IMR-90 (cell line): ENCODE measurements around the gene CCL28. TPM values are rescaled to one million over a fixed set of nuclear protein-coding genes. Genes with fewer than 3 reads are reported as not detected.
"Not testable (repeated sequence)": the region's sequence is repeated elsewhere in the genome, so short reads cannot be mapped to it uniquely, and the experiment has no call there.

Source experiments
- ATAC-seq: fragments of 200-7000 bp; cut with Tn5 transposase; 2 replicates; pipeline ENCODE4 v1.9.1; 2020; ENCODE audit warnings: low read depth, mild to moderate bottlenecking, moderate library complexity
- BruUV-seq: library from RNA; stranded (reverse); fragments of 400-500 nt; replicated peaks from 2 replicates; lab custom pipeline; 2021; lab: Mats Ljungman, UMichigan
- CTCF ChIA-PET: fragments of 300-600 bp; formaldehyde crosslinking; extraction: SDS; loops from one replicate; lab custom pipeline; 2021; ENCODE audit warnings: antibody characterized with exemption; lab: Yijun Ruan, JAX
- POLR2A ChIA-PET: fragments of 300-600 bp; sonication (Branson Sonifier 250); formaldehyde crosslinking; loops from one replicate; lab custom pipeline; 2022; ENCODE audit warnings: antibody characterized with exemption; ENCODE audit not compliant: unreplicated experiment; lab: Charles Lee
- DNase-seq: peaks from one replicate; pipeline ENCODE4 v3.0.0; 2013
- H2AFZ ChIP-seq: replicated peaks from 2 replicates; pipeline ENCODE3; 2013; ENCODE audit warnings: low read length, mild to moderate bottlenecking; ENCODE audit not compliant: poor library complexity
- H2AK5ac ChIP-seq: 2 replicates; pipeline ENCODE4 v1.6.1; 2013; ENCODE audit warnings: low read depth, low read length, inconsistent platforms
- H2AK9ac ChIP-seq: replicated peaks from 2 replicates; pipeline ENCODE3; 2013; ENCODE audit warnings: mild to moderate bottlenecking, low read depth, low read length, moderate library complexity; ENCODE audit not compliant: poor library complexity
- H2BK120ac ChIP-seq: 2 replicates; pipeline ENCODE4 v1.6.1; 2013; ENCODE audit warnings: low read depth, low read length, inconsistent platforms
- H2BK15ac ChIP-seq: 3 replicates; pipeline ENCODE4 v1.6.1; 2013; ENCODE audit warnings: low read depth, low read length, inconsistent platforms
- H2BK20ac ChIP-seq: 2 replicates; pipeline ENCODE4 v1.6.1; 2013; ENCODE audit warnings: low read depth, mild to moderate bottlenecking, inconsistent platforms, low read length, moderate library complexity
- H2BK5ac ChIP-seq: 2 replicates; pipeline ENCODE4 v1.6.1; 2013; ENCODE audit warnings: mild to moderate bottlenecking, low read depth, low read length, inconsistent platforms; ENCODE audit not compliant: poor library complexity, severe bottlenecking
- H3K14ac ChIP-seq: replicated peaks from 2 replicates; pipeline ENCODE4 v1.6.1; 2013; ENCODE audit warnings: low read depth, low read length, inconsistent platforms
- H3K18ac ChIP-seq: 2 replicates; pipeline ENCODE4 v1.6.1; 2013; ENCODE audit warnings: low read depth, low read length, control low read depth
- H3K23ac ChIP-seq: 2 replicates; pipeline ENCODE4 v1.6.1; 2013; ENCODE audit warnings: low read depth, low read length, inconsistent platforms
- H3K27ac ChIP-seq: 2 replicates; pipeline ENCODE4 v1.5.1; 2013; ENCODE audit warnings: mild to moderate bottlenecking, control low read depth, low read length; ENCODE audit not compliant: insufficient read depth
- H3K27me3 ChIP-seq: 2 replicates; pipeline ENCODE4 v1.6.1; 2013; ENCODE audit warnings: low read length; ENCODE audit not compliant: control insufficient read depth, insufficient read depth
- H3K36me3 ChIP-seq: 2 replicates; pipeline ENCODE4 v1.6.1; 2013; ENCODE audit warnings: low read length, mixed read lengths; ENCODE audit not compliant: control insufficient read depth, insufficient read depth
- H3K4ac ChIP-seq: 2 replicates; pipeline ENCODE4 v1.6.1; 2013; ENCODE audit warnings: low read depth, low read length, inconsistent platforms
- H3K4me1 ChIP-seq: 2 replicates; pipeline ENCODE4 v1.6.1; 2013; ENCODE audit warnings: low read length, mixed read lengths; ENCODE audit not compliant: control insufficient read depth, insufficient read depth
- H3K4me2 ChIP-seq: 2 replicates; pipeline ENCODE4 v1.6.1; 2013; ENCODE audit warnings: low read depth, mild to moderate bottlenecking, control low read depth, low read length, moderate library complexity
- H3K4me3 ChIP-seq: 2 replicates; pipeline ENCODE4 v1.5.1; 2013; ENCODE audit warnings: low read depth, mild to moderate bottlenecking, control low read depth, low read length, moderate library complexity; ENCODE audit not compliant: insufficient read depth
- H3K56ac ChIP-seq: 2 replicates; pipeline ENCODE4 v1.6.1; 2013; ENCODE audit warnings: low read length, inconsistent platforms; ENCODE audit not compliant: insufficient read depth; ENCODE audit errors: extremely low read depth
- H3K79me1 ChIP-seq, 2 experiments: 2 replicates each; pipeline ENCODE4 v1.6.1; 2013; ENCODE audit warnings: low read length in 2 of 2, inconsistent platforms in 1 of 2, low read depth in 1 of 2
- H3K9ac ChIP-seq: 2 replicates; pipeline ENCODE4 v1.6.1; 2013; ENCODE audit warnings: low read depth, low read length, control low read depth
- H3K9me1 ChIP-seq: 2 replicates; pipeline ENCODE4 v1.6.1; 2013; ENCODE audit warnings: low read length, inconsistent platforms; ENCODE audit not compliant: insufficient read depth
- H3K9me3 ChIP-seq: 2 replicates; pipeline ENCODE4 v1.6.1; 2013; ENCODE audit warnings: low read length; ENCODE audit not compliant: control insufficient read depth, insufficient read depth
- H4K20me1 ChIP-seq: 2 replicates; pipeline ENCODE4 v1.6.1; 2013; ENCODE audit warnings: low read length, inconsistent platforms; ENCODE audit not compliant: insufficient read depth
- H4K5ac ChIP-seq: 2 replicates; pipeline ENCODE4 v1.6.1; 2013; ENCODE audit warnings: mild to moderate bottlenecking, low read depth, low read length, control low read depth
- H4K8ac ChIP-seq, 2 experiments: 2 replicates each; pipeline ENCODE4 v1.6.1; 2013; ENCODE audit warnings: low read depth in 2 of 2, low read length in 2 of 2, control low read depth in 1 of 2, inconsistent platforms in 1 of 2
- H4K91ac ChIP-seq: 2 replicates; pipeline ENCODE4 v1.6.1; 2013; ENCODE audit warnings: low read depth, low read length, inconsistent platforms; ENCODE audit not compliant: insufficient read depth
- BHLHE40 ChIP-seq: fragments of 150-350 bp; IDR thresholded peaks from 2 replicates; pipeline ENCODE4 v1.6.1; 2016; ENCODE audit warnings: mild to moderate bottlenecking, low read depth, low read length
- CEBPB ChIP-seq: IDR thresholded peaks from 2 replicates; pipeline ENCODE4 v1.6.1; 2012; ENCODE audit warnings: low read depth, low read length, improper control_type of control experiment
- MAFK ChIP-seq: IDR thresholded peaks from 2 replicates; pipeline ENCODE4 v1.6.1; 2012; ENCODE audit warnings: low read depth, low read length, improper control_type of control experiment
- MXI1 ChIP-seq: IDR thresholded peaks from 2 replicates; pipeline ENCODE4 v1.6.1; 2012; ENCODE audit warnings: low read depth, mild to moderate bottlenecking, low read length, moderate library complexity, borderline replicate concordance
- NFE2L2 ChIP-seq: fragments of 150-350 bp; IDR thresholded peaks from 2 replicates; pipeline ENCODE4 v1.6.1; 2016; ENCODE audit warnings: low read depth, mild to moderate bottlenecking, low read length
- WGBS, 2 experiments: methylation state at CpG; one replicate each; pipeline versions ENCODE4 v1.1.5 to v1.1.7; 2013; ENCODE audit warnings: missing lambda C conversion rate in 2 of 2; ENCODE audit not compliant: insufficient read length in 1 of 2; ENCODE audit errors: extremely low coverage in 2 of 2; 5-methylcytosine and 5-hydroxymethylcytosine counted together
- dilution Hi-C: fragments of 300-500 bp; cut with HindIII; formaldehyde crosslinking; loops from one replicate; pipeline ENCODE4 v1.14.3; 2018; ENCODE audit warnings: low sequenced_read_pairs; ENCODE audit not compliant: unreplicated experiment
- in situ Hi-C: fragments of 300-500 bp; cut with MboI; formaldehyde crosslinking; loops from 3 replicates; pipeline ENCODE4 v1.14.3; 2019; ENCODE audit warnings: low sequenced_read_pairs, inconsistent platforms, mixed read lengths
- intact Hi-C: fragments of 100-400 bp; cut with micrococcal nuclease; formaldehyde crosslinking; loops from 2 replicates; pipeline ENCODE4 v1.10.0; 2022
- polyA plus RNA-seq, 3 experiments: library from polyadenylated mRNA; depleted of rRNA; stranded (reverse); fragments of >200 nt; gene quantifications; 2 replicates each; pipeline ENCODE4 v1.2.3, GENCODE V29; 2012; ENCODE audit warnings: low replicate concordance in 1 of 3
- total RNA-seq: library from RNA; depleted of rRNA; stranded (reverse); fragments of >200 nt; gene quantifications from 2 replicates; pipeline ENCODE4 v1.2.3, GENCODE V29; 2012
- TF ChIP-seq, protein P1 (sequence below): fragments of 150-350 bp; IDR thresholded peaks from 2 replicates; pipeline ENCODE4 v1.6.1; 2016; ENCODE audit warnings: low read depth, mild to moderate bottlenecking, low read length, moderate library complexity, borderline replicate concordance

CCL28 gene
- total and polyA plus RNA-seq, 2 of the 4 experiments (the other 2 are of a cell fraction): under 0.01 to 0.02 TPM

DNA sequence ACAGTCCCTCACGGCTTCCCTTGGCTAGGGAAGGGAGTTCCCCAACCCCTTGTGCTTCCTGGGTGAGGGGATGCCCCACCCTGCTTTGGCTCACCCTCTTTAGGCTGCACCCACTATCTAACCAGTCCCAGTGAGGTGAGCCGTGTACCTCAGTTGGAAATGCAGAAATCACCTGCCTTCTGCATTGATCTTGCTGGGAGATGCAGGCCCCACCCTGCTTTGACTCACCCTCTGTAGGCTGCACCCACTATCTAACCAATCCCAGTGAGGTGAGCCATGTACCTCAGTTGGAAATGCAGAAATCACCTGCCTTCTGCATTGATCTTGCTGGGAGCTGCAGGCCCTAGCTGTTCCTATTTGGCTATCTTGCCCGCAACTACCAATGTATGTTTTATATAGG is 44.7 kb downstream of the CCL28 start:
- BruUV-seq: no TSS peak

DNA sequence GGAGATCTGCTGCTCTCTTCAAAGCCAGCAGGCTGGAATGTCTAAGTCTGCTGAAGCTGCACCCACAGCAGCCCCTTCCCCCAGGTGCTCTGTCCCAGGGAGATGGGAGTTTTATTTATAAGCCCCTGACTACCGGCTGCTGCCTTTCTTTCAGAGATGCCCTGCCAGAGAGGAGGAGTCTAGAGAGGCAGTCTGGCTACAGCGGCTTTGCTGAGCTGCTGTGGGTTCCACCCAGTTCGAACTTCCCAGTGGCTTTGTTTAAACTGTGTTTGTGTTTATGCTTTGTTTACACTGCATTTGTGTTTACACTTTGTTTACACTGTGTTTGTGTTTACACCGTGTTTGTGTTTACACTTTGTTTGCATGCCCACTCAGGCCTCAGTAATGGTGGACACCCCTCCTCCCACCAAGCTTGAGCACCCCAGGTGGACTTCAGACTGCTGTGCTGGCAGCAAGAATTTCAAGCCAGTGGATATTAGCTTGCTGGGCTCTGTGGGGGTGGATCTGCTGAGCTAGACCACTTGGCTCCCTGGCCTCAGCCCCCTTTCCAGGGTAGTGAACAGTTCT is 45.4 kb downstream of the CCL28 start:
- DNase-seq, H4K5ac ChIP-seq, H2AFZ ChIP-seq, H3K27ac ChIP-seq, H3K14ac ChIP-seq, H4K91ac ChIP-seq, H3K4ac ChIP-seq, H2BK120ac ChIP-seq, H3K9ac ChIP-seq, H3K56ac ChIP-seq, H2BK20ac ChIP-seq, intact Hi-C loops, H2AK5ac ChIP-seq, H4K8ac ChIP-seq, H3K18ac ChIP-seq, H3K4me3 ChIP-seq, ATAC-seq, H3K9me1 ChIP-seq, H2AK9ac ChIP-seq, H3K23ac ChIP-seq, BruUV-seq, H3K4me2 ChIP-seq, H3K36me3 ChIP-seq, CTCF ChIA-PET, H4K20me1 ChIP-seq, H2BK5ac ChIP-seq, in situ Hi-C loops, H3K79me1 ChIP-seq, H3K27me3 ChIP-seq, dilution Hi-C loops, H2BK15ac ChIP-seq, H3K4me1 ChIP-seq, H3K9me3 ChIP-seq: not testable (repeated sequence)
- POLR2A ChIA-PET: interaction anchor here (0.6 kb wide), 1 partner anchor 1614 kb away, joined by 3 read pairs; no protein-coding TSS in a partner anchor
- 72% methylated on average over 2 of the region's 4 CpGs; no CpG with 5 or more reads in 1 of the 2 experiments for WGBS, 2 experiments

More for the DNA sequence above, 44.7 kb downstream of the CCL28 start:
- no peaks in the 10 kb centered on the region for H3K9me1 ChIP-seq
- no peaks in the 10 kb centered on the region for H3K9me3 ChIP-seq
- H3K4me2 ChIP-seq: no peak overlapping the region
- ChIA-PET POLR2A (no interaction called here), CTCF (no interaction called here)
- no peak overlapping the region for H3K23ac ChIP-seq
- no peak overlapping the region for H2AK5ac ChIP-seq
- no peak overlapping the region for H3K4me3 ChIP-seq
- no peak overlapping the region for H2AFZ ChIP-seq
- no peak overlapping the region for H3K27ac ChIP-seq
- H2BK5ac ChIP-seq: no peak overlapping the region
- ATAC-seq: no peak
- H2BK120ac ChIP-seq: no peak overlapping the region
- H4K20me1 ChIP-seq: no peaks in the 10 kb centered on the region
- H3K4me1 ChIP-seq: no peaks in the 10 kb centered on the region
- H3K56ac ChIP-seq: no peak overlapping the region
- no peaks in the 10 kb centered on the region for H3K79me1 ChIP-seq
- dilution Hi-C loops: no loop called here
- no peak overlapping the region for H3K4ac ChIP-seq
- no peak overlapping the region for H2BK15ac ChIP-seq
- H3K18ac ChIP-seq: no peak overlapping the region
- no peak overlapping the region for H4K8ac ChIP-seq
- in situ Hi-C loops: no loop called here
- H4K91ac ChIP-seq: no peak overlapping the region
- DNase-seq: no peak
- no peaks in the 10 kb centered on the region for H3K36me3 ChIP-seq
- 20% methylated on average over 1 of the region's 3 CpGs; no CpG with 5 or more reads in 1 of the 2 experiments for WGBS, 2 experiments
- intact Hi-C loops: no loop called here
- no peak overlapping the region for H3K14ac ChIP-seq
- no peak overlapping the region for H2AK9ac ChIP-seq
- H3K9ac ChIP-seq: no peak overlapping the region
- H3K27me3 ChIP-seq: no peaks in the 10 kb centered on the region
- TF ChIP-seq MAFK: no peak
- no peak for TF ChIP-seq CEBPB
- TF ChIP-seq, protein P1, sequence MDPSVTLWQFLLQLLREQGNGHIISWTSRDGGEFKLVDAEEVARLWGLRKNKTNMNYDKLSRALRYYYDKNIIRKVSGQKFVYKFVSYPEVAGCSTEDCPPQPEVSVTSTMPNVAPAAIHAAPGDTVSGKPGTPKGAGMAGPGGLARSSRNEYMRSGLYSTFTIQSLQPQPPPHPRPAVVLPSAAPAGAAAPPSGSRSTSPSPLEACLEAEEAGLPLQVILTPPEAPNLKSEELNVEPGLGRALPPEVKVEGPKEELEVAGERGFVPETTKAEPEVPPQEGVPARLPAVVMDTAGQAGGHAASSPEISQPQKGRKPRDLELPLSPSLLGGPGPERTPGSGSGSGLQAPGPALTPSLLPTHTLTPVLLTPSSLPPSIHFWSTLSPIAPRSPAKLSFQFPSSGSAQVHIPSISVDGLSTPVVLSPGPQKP: no peak
- TF ChIP-seq NFE2L2: no peak
- no peak for TF ChIP-seq BHLHE40
- TF ChIP-seq MXI1: no peak
- no peak overlapping the region for H4K5ac ChIP-seq
- no peak overlapping the region for H2BK20ac ChIP-seq
